Activated CD4-positive, CD25-positive, alpha-beta regulatory T cell treated with anti-CD3 and anti-CD28 coated beads, Interleukin-2, amount 50 U/mL, for 24 hours (primary cell): Measurements from ENCODE around the gene GPR179.
"Not testable (repeated sequence)": the region's sequence is repeated elsewhere in the genome, so short reads cannot be mapped to it uniquely, and the experiment has no call there.

ENCODE experiments used
- ATAC-seq, 2 donors: fragments of 150-1000 bp; cut with Tn5 transposase; one replicate each; pipeline ENCODE4 v1.10.0; 2021; ENCODE audit warnings: mild to moderate bottlenecking in 1 of 2, moderate library complexity in 1 of 2

Gene GPR179

GRCh38 chr17:38322897-38323296 is 20.9 kb downstream of the GPR179 start:
- ATAC-seq = no peak

- peak; percentile 69 to 80 for ATAC-seq
These were observed 21.5 kb downstream of the GPR179 start for GRCh38 chr17:38322156-38322779.

- ATAC-seq = no peak
These were observed 23.3 kb downstream of the GPR179 start for GRCh38 chr17:38320482-38320881.

GRCh38 chr17:38317081-38317480 is 26.7 kb downstream of the GPR179 start:
- no peak for ATAC-seq

GRCh38 chr17:38315497-38315896 is 28.3 kb downstream of the GPR179 start:
- no peak for ATAC-seq

GRCh38 chr17:38296834-38297517 is 46.8 kb downstream of the GPR179 start, which contains the start of gene MRPL45:
Gene MRPL45 (plus strand): TSS chr17:38297168. CDS start chr17:38297184, 16 bp downstream.
- ATAC-seq = peak; percentile 97

- ATAC-seq = not testable (repeated sequence)
These were observed 48.0 kb downstream of the GPR179 start for GRCh38 chr17:38295602-38296365.

GRCh38 chr17:38289760-38290159 is 54.0 kb downstream of the GPR179 start:
- ATAC-seq = not testable (repeated sequence)

GRCh38 chr17:38288217-38288827 is 55.4 kb downstream of the GPR179 start:
- ATAC-seq = not testable (repeated sequence)

- peak; percentile 74 to 86 for ATAC-seq
These were observed 57.2 kb downstream of the GPR179 start for GRCh38 chr17:38286501-38287091.

GRCh38 chr17:38285994-38286393 is 57.8 kb downstream of the GPR179 start:
- ATAC-seq = not testable (repeated sequence)
